C1 segment of cervical spinal cord (tissue), 14 donors: Measurements from ENCODE around the gene RNF213.

Experiments used
- DNase-seq, 14 donors: peaks; one replicate each; lab custom pipeline; 2025; lab: John Stamatoyannopoulos, UW

The RNF213 gene

DNA sequence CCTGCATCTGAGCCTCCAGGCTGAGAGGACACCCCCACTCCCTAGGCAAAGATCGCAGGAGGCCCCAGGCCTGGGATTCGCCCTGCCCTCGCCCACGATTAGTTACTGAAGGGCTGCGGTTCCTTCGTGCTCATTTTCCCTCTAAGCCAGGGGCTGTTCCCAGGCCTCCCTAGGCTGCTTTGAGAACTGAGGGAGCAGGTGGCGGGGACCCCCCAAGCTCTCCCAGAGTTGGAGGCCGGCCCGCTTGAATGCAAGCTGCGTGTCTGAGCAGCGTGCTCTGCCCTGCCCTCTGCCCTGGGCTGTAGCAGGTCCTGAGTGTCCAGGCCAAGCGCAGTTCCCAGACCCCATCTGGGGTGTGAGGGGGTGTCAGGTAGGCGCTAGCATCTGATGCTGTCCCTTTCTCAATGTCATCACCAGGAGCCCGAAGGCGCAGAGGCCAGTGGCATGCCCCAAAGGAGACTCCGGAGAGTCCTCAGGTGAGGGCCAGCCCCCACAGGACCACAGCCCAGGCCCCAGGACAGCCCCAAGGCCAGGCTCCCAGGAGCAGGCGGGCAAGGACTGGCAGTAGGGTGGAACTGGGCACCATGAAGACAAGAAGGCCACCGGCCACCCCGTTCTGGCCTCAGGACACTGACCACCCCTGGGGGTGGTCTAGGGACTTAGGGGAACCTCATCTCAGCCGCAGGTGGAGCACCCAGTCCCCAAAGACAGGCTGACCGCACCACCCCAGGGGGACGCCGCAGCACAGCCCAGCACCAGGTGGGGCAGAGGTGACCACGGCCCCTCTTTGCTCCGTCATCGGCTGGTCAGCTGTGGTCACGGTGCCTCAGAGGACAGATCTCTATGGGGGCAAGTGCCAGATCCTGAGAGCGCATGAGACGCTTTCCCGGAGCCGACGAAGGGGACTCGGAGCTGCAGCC lies 169.0 kb downstream of the RNF213 start:
- DNase-seq: no peak

DNA sequence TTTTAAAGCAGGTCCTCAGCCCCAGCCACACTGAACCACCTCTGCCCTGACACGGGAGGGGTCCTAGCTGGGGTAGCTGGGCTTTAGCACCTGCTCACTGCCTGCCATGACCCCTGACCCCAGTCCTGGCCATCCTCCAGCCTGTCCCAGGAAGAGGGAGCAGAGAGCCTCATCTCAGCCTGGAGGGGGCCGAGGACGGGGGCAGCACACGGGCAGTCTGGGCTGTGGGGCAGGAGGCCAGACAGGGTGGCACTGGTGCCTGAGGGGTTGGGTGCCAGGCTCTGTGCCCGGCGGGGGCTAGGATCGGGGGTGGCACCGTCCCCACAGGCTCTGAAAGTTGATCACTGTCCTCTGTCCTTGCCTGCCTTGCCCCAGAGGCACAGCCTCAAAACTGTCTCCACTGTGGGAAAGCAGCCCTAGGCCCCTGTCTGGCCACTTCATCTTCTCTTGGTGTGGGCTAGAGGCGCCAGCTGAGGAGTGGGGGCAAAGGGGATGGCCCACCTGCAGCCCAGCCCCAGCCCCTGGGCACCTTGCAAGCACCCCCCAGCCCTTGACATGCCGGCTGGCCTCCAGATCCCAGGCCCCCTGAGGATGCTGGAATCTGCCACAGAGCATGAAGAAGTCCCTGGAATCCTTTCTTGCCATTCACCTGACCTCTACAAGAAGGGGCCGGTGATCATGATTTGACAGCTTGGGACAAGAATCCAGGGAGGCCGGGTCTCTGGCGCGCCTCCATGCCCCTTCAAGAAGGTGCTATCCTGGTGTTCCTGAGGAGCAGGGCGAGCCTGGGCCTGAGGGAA lies 170.0 kb downstream of the RNF213 start:
- DNase-seq: no peak

DNA sequence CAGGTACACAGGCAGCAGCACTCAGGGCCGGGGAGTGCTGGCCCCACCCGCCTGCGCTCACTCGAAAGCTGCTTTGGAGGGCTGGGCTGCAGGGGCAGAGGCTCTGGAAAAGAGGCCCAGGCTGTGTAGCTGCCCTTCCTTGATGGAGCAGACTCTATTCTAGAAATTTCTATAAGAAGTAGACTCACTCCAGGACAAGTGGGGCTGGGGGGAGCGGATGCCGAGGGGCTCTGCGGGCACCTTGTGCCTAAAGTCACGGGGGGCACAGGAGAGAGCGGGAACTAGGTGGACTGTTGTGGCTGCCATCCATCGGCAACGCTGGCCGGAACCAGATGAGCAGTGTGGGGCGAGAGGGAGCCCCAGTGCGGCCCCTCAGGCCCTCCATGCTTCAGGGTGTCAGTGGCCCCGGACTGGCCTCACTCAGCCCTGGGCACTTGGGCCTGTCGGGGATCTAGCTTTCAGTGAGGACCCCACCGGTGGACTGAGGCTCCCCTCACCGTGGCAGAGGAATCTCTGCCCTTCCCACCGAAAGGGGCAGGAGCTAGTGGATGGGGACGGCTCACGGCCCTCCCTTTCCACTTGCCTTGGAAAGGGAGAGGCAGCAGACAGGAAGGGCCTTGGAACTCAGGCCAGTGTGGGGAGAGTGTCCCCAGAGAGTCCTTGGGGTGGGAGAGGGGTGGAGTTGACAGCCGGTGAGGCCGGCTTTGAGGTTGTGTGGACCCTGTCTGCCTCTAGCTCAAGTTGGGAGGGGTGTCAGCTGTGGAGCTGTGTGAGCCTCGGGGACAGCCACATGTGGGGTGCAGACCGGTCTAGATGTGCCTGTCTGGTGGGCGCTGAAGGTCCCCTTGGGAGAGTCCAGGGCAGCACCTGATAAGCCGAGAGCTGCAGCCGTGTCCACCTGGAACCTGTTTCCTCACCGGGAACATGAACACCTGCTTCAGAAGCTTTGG lies 170.9 kb downstream of the RNF213 start:
- no peak for DNase-seq

DNA sequence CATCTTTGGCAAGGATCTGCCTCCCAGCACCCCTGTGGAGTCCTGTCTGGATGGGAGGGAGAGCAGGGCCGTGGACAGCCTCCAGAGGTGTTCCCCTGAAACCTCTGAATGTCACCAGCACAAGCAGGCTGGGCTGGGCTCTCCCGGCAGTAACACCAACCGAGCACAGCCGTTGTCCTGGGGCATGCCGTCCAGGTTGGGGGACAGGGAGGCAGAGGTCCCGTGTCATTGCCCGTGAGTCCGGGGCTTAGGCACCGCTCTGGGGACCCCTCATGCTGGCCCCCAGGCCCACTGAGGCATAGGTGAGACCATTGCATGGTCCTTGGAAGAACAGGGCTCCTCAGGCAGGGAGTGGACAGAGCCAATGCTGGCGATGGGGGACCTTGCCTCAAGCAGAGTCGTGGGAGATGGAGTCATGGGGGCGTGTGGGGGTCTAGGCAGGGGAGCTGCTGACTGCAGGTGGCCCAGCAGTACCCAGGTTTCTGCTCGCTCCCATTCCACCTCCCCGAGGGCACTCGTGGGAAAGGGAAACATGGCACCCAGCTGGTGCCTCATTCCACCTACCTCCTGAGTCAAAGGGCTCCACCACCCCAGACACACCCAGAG lies 171.8 kb downstream of the RNF213 start:
- DNase-seq: no peak

DNA sequence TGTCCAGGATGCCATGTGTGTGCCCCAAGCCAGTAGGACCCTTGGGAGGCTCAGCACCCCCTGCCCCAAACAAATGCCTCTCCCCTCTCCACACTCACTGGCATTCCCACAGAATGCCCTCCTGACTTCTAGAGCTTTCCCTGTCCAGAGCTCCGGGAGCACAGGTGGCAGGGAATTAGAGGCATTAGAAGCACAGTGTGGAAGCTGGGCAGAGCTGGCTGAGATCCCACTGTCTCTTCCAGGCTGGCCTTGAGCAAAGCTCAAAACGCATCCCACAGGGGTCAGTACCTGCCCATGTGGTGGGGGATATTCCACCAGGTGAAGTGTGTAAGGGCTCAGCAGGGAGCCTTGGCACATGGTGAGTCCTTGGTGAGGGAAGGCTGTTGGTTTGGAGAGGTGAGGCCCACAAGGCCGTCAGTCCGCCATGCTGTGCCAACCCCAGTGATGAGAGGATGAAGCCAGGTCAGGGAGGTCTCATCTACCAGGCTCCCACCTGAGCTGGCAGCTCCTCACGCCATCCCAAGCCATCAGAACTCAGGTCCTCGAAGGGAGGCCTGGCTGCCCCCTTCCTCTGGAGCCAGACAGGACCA lies 172.4 kb downstream of the RNF213 start:
- DNase-seq: peak in 1 of 14 donors; percentile 71

DNA sequence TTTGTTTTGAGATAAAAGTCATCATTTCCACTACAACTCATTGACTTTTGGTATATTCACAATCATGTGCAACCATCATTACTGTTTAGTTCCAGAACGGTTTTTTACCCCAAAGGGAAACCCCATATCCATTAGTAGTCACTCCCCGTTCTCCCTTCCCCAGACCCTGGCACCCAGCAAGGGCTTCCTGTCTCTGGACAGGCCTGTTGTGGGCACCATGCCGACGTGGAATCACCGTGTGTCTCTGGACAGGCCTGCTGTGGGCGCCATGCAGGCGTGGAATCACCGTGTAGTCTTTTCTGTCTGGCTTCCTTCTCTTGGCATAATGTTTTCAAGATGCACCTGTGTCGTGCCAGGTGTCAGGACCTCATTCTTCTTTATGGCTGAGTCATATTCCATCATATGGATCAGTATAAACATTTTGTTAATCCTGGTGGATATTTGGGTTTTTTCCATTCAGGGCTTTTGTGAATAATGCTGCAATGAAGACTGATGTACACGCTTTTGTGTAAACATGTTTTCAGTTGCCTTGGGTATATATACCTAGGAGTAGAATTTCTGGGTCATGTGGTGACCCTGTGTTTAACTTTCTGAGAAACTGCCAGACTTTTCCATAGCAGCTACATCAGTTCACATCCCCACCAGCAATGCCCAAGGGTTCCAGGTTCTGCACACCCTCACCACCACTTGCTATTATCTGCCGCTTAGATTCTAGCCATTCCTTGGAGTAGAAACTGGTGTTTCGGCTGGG lies 173.4 kb downstream of the RNF213 start:
- no peak for DNase-seq

DNA sequence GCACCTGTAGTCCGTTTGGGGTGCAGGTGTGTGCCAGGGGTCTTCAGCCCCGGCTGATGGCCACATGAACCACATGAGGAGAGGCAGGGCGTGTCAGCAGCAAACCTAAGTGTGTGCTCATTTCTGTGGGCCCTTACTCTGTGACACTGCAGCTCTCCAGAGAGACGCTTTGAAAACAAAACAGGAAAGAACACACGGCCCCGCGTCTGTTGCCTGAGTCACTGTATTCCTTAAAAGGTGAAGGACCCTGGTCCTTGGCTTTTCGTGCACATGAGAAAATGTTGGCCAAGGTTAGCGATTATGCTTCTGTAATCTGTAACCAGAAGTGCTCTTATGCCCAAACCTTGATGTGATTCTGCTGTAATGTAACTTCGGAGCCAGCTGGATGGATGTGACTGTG lies 176.9 kb downstream of the RNF213 start:
- DNase-seq: no peak

DNA sequence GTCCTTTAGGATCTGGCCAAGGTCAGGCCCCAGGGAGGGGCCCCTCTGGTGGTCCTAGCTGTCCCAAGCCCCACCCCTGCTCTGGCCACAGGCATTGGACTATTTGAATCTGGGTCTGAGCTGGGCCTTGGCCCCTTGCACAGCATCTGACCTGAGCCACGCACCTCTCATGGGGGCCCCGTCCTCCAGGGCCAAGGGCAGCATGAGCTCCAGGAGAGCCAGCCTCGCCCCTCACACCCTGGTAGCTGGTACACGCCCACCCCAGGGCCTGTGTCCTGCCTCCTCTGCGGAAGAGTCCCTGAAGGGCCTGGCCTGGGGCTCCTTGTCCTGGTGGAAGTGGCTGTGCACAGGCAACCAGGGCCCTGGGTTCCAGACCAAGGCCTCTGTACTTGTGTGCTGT lies 178.2 kb downstream of the RNF213 start:
- DNase-seq: no peak

DNA sequence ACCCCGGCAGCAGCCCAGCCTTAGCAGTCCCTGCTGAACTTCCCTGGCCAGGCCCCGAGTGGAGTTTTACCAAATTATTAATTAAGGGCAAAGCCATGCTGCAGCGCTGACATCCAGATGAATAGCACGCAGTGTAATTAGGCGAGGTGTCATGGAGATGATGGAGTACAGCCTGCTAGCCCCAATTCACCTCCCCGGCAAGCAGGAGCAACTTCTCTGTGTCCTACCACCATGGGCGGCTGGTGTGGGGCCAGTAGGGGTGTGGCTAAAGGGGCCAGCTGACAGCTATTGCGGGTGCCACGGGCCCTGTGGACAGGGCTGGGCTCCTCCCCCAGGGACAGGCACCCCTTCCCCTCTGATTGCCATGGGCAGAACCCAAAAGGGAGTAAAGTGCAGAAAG lies 178.8 kb downstream of the RNF213 start:
- no peak for DNase-seq

DNA sequence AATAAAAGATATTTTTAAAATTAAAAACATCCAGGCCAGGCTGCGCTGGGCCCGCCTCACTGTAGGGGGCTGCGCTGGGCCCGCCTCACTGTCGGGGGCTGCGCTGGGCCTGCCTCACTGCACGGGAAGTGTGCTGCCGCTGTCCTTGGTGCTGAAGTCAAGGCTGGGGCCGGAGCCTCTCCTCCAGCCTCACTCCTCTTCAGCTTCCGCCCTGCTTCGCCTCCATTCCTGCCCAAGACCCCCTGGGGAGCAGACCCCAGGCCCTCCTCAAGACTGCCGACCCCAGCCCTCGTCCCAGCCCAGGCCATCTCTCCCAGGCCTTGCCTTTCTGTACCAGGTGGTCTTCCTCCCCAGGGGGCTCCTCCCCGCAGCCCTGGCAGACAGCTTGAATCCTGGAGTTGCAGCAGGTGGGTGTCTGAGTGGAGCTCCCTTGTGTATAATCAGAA lies 180.5 kb downstream of the RNF213 start:
- no peak for DNase-seq

DNA sequence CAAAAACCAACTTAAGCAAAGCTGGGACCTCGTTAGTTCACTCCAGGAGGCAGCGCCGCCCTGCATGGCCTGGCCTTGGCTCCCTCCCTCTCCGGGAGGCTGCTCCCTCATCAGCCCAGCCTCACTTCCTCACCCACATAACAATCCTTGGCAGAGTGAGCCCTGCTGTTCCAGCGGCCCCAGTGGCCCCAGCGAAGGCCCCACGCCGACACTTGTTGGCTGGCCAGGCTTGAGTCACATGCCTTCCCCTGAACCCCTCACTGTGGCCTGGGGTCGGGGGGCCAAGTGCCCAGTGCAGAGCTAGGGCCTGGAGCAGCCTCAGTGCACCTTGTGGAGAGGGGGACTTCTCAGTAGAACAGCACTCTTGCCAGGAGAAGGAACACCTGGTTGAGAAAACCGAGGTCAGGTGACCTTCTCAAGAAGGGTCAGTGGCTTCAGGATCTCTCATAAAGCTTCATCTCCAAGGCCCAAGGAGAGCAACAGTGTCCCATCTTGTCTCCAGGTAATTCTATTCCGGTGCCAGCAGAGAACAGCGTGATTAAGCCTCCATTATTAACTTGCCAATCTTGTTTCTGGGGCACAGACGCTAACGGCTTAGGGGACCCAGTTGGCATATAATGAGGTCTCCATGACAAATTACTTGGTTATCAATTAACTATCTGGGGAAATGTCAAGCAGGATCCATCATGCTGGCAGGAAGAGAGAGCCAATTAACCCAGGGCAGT lies 181.1 kb downstream of the RNF213 start:
- DNase-seq: no peak

DNA sequence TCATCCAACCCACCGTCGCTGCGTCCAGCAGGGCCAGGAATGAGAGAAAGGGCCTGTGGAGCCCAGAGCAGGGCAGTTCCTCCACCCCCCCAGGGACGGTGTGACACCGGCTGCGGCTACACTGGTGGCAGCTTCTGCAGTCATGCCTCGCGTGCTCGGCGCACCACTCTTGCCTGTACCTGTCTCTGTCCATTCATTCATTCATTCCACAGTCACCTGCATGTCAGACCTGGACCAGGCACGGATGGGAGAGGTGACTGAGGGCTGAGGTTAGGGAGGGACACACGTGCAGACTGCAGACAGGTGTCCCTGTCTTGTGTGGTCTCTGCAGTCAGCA lies 181.6 kb downstream of the RNF213 start:
- DNase-seq: peak in 1 of 14 donors; percentile 27

DNA sequence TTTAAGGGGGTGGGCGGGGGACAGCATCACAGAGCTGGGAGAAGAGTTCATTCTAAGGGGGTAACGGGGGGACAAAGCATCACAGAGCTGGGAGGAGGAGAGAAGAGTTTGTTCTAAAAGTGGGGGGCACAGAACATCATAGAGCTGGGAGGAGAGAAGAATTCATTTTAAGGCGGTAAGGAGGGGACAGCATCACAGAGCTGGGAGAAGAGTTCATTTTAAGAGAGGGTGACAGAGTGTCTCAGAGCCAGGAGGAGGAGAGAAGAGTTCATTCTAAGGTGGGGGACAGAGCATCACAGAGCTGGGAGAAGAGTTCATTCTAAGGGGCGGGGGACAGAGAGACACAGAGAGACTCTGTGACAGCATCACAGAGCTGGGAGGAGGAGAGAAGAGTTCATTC lies 182.1 kb downstream of the RNF213 start:
- no peak for DNase-seq

DNA sequence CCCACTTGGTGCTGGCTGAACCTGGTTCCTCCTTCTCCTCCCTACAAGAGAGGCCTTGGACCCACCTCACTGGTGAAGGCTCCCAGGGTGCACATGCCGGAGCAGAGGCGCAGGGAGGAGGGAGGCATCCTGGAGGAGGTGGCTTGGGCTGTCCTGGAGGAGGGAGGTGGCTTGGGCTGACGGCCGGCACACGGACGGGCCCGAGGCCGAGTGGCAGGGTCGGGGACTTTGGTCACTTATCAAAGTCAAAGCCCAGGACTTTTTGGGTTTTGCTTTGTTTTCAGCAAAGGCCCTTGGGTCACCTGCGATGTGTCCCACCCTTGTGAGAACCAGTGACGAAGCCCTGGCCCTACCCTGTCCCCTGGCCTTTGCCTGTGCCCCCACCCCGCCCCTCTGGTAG lies 182.8 kb downstream of the RNF213 start:
- DNase-seq: no peak

DNA sequence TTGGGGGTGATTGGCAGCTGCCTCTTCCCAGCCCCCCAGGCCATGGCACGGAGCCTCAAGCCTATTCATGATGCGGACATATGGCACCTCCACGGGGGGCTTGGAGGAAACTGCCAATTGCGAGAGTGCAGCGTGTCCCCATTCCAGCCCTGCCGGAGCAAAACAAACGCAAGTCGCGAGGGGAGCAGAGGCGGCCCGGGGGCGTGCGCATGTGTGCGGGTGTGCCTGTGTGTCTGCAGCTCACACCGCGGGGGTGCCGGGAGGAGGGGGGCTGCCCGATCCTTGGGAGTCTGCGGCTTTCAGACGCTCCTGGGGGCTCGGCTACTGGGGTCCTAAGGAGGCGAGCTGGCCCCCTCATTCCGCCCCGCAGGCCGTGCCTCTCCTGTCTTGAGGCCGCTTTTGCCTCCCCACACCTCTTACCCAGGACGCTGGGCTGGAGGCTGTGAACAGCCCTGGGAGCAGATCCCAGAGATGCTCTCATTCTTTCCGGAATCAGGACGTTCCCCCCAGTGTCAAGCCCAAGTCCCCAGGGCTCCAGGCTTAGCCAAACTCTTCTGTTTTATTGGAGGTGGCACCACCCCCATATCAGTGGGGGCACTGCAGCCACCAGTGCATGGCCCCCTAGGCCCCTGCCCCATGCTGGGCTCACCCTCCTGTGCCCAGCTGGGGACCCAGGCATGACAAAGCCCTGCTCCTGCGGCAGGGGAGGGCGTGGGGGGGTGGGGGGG lies 183.4 kb downstream of the RNF213 start:
- DNase-seq: peak in 3 of 14 donors; percentile 20 to 90 (median 53)

DNA sequence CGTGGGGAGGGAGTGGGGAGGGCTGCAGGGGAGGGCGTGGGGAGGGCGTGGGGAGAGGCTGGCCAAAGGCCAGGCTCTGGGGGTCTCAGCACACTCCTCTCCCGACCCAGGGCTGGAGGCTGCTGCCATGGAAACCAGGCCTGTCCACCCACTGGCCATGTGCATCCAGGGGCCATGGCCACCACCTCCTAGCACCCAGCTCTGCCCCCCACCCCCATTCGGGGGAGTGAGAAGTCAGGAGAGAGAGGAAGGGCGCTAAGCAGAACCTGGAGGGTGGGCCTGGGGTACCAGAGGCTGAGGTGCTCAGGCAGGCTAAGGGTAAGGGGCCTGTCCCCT lies 184.0 kb downstream of the RNF213 start:
- no peak for DNase-seq

DNA sequence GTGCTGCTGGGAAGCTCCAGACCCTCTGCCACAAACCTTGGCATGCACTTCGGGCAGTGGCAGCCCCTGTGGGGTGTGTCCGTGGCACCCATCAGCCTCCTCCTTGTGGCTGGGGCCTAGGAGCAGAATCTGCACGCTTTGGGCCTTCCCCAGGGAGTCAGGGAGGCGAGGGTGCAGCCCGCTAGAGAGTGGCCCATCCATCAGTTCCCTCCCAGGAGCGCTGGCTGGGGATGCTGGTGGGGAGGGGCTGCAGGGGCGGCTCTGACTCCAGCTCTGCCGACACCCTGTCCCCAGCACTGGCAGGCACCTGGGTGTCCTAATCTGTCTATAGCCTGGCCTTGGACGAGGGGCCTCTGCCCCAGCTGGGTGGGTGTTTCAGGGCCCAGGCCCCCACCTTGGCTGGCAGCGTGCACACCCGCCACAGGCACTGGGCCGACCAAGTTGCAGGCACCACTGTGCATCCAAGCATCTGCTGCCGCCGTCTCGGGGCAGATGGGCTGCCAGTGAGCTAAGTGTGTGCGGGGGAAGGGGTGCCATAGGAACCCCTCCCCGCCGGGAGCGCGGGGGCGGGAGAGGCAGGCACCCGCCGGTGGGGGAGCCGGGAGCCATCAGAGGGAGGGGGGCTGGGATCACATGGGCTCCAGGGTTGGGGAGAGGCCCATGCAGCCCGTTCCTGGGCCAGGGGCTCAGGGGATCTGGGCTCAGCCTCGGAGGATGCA lies 184.5 kb downstream of the RNF213 start:
- no peak for DNase-seq

DNA sequence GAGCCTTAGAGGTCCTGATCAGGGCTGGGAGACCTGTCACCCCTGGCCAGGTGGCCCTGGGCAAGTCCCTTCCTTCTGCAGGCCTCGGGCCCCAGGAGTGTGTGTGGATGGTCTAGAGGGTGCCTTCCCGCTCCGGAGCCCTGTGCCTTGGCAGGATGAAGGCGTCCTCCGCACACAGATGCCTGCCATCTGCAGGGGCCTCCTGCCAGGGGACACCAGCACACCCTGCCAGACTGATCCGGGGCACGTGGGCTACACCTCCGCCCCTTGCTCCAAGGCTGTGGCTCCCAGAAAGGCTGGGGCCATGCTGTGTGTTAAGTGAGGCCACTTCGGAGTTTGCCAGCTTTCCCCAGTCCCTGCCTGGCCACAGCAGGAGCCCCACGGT lies 185.1 kb downstream of the RNF213 start:
- DNase-seq: peak in 1 of 14 donors; percentile 70
